Measurements from ENCODE around the gene NOTCH1. TPM values are rescaled to one million over a fixed set of nuclear protein-coding genes. Genes with fewer than 3 reads are reported as not detected.

The NOTCH1 gene
- polyA plus RNA-seq, 1 donor from 2014 or later: 0.15 TPM

DNA sequence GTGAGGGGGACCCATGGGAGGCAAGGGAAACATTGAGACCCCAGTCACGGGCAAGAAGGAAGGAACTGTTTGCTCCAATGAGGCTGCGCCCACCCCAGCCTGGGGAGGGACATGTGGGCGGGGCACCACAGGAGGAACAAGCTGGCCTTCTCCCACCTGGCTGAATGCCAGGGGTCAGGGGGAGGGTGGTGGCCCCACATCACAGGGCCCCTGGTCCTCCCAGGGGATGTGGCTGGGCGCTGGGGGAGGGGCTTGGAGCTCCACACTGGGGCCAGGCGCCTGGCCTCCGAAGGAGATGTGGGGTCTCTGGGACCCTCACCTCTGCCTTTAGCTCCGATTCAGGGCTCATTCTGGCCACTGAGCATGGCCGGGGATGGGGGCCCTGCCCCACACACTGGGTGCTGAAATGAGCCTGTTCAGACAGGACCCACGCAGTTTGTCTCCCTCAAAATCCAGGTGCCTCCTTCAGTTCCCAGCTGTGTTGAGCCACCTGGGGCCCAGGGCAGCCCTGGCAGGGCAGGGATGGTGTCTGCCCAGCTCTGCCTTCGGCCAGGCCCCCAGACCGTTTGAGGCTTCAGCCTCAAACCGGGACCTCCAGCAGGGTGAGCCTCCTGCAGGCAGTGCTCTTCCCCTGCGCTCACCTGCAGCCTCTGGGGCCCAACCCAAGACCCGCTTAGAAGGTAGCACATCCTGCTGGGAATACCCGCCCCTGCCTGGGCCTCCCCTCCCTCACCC lies 33.2 kb upstream of the NOTCH1 start:
- Histone ChIP-seq H3K4me2 (ENCODE audit: low read length) (no peak overlapping the region), H3K9me2 (ENCODE audit: insufficient read depth, low read length) (no peaks in the 10 kb centered on the region), H3K9ac (ENCODE audit: low read length) (no peak overlapping the region), H3K36me3 (ENCODE audit: insufficient read depth, low read length) (no peaks in the 10 kb centered on the region), H3K27ac (ENCODE audit: low read length) (no peak overlapping the region), H3K27me3 (ENCODE audit: insufficient read depth, low read depth, low read length) (no peaks in the 10 kb centered on the region), H2AFZ (ENCODE audit: low read depth, low read length) (no peak overlapping the region), H3K9me3 (ENCODE audit: low read length) (no peaks in the 10 kb centered on the region), H4K20me1 (ENCODE audit: insufficient read depth) (no peaks in the 10 kb centered on the region), H3K4me3 (ENCODE audit: low read length) (no peak overlapping the region), H3K79me2 (replicated peaks; ENCODE audit: insufficient read depth, low read length) (no peaks in the 10 kb centered on the region), H3F3A (ENCODE audit: insufficient read depth, low read length, poor library complexity, severe bottlenecking) (no peaks in the 10 kb centered on the region)
- no peak for TF ChIP-seq POLR2AphosphoS5 (IDR thresholded peaks at IDR 0.05)

DNA sequence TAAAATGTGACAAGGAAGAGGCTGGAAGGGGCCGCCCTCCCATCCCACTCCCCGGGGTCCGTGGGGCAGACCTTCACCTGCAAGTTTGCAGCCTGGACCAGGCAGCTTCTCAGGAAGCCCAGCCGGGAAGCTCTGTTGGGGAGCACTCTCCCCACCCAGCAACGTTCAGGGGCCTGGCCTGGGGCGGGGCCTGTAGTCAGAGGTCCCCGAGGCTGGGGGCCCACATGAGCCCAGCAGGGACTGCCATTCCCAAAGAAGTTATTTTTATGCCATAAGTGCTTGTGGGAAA lies 32.7 kb upstream of the NOTCH1 start:
- Histone ChIP-seq H3K9ac (ENCODE audit: low read length) (no peak overlapping the region), H3K27ac (ENCODE audit: low read length) (no peak overlapping the region), H3K4me3 (ENCODE audit: low read length) (no peak overlapping the region), H3K4me2 (ENCODE audit: low read length) (no peak overlapping the region), H3K9me2 (ENCODE audit: insufficient read depth, low read length) (no peaks in the 10 kb centered on the region), H3K27me3 (ENCODE audit: insufficient read depth, low read depth, low read length) (no peaks in the 10 kb centered on the region), H2AFZ (ENCODE audit: low read depth, low read length) (no peak overlapping the region), H4K20me1 (ENCODE audit: insufficient read depth) (no peaks in the 10 kb centered on the region), H3F3A (ENCODE audit: insufficient read depth, low read length, poor library complexity, severe bottlenecking) (no peaks in the 10 kb centered on the region), H3K9me3 (ENCODE audit: low read length) (no peaks in the 10 kb centered on the region), H3K79me2 (replicated peaks; ENCODE audit: insufficient read depth, low read length) (no peaks in the 10 kb centered on the region), H3K36me3 (ENCODE audit: insufficient read depth, low read length) (no peaks in the 10 kb centered on the region)
- TF ChIP-seq POLR2AphosphoS5 (IDR thresholded peaks at IDR 0.05) (no peak), REST (IDR thresholded peaks at IDR 0.05; ENCODE audit: borderline replicate concordance) (no peak), SMC3 (conservative IDR thresholded peaks at IDR 0.05; ENCODE audit: poor library complexity) (no peak), CTCF (IDR thresholded peaks at IDR 0.05; ENCODE audit: poor library complexity, severe bottlenecking) (no peak), EZH2 (IDR thresholded peaks at IDR 0.05; ENCODE audit: borderline replicate concordance, insufficient read depth, low read length, poor library complexity, severe bottlenecking) (no peak), EP300 (conservative IDR thresholded peaks at IDR 0.05; ENCODE audit: poor library complexity, severe bottlenecking) (no peak), TAF1 (IDR thresholded peaks at IDR 0.05; ENCODE audit: low read depth) (no peak), MXI1 (conservative IDR thresholded peaks at IDR 0.05; ENCODE audit: poor library complexity, severe bottlenecking) (no peak), RAD21 (conservative IDR thresholded peaks at IDR 0.05) (no peak)
